Stimulated activated CD4-positive, alpha-beta T cell treated with anti-CD3 and anti-CD28 coated beads, TNF-alpha, amount 100 ng/mL, for 48 hours (primary cell): ENCODE data around the gene MACF1.

Source experiments
- DNase-seq, 3 donors: peaks; one replicate each; pipeline ENCODE4 v3.0.0-alpha.2; 2020; ENCODE audit warnings: low read depth in 3 of 3

The MACF1 gene

DNA sequence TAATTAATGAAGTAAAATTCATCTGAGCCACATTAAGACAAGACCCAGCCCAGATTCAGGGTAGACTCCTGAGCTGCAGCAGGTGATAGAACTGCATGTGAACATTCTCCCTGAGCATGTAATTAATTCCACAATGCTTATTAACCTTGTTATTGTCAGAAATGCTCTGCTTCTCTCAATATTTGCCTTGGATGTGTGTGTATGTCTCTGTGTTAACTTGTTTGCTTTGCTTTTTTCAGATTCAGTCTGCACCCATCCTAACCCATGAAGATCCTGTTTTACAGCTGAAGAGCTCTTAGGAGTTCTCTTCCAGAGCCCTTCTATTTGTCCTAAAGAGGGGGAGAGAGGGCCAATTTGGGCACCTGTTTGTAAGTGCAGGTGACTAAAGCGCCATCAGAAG lies 143.8 kb downstream of the MACF1 start:
- DNase-seq = no peak

- no peak for DNase-seq
Observed at GRCh38 chr1:39352881-39353280, 148.4 kb downstream of the MACF1 start.

GRCh38 chr1:39354572-39354971 lies 150.1 kb downstream of the MACF1 start:
- DNase-seq = no peak

DNA sequence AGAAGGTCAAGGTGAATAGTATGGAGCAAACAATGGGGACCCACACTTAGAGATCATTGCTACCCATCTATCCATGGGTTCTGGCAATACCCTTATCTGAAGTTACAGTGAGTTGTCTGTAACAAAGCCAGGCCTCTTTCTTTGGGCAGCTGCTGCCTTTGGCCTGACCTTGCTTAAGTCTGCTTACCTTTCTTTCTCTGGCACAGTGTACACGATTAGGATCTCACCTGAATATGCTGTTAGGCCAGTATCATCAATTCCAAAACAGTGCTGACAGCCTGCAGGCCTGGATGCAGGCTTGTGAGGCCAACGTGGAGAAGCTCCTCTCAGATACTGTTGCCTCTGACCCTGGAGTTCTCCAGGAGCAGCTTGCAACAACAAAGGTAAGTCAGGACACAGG lies 154.0 kb downstream of the MACF1 start:
- no peak for DNase-seq

GRCh38 chr1:39359028-39359570 lies 154.6 kb downstream of the MACF1 start:
- no peak for DNase-seq

- no peak for DNase-seq
Observed at GRCh38 chr1:39360731-39361130, 156.2 kb downstream of the MACF1 start.

- DNase-seq = no peak
Observed at GRCh38 chr1:39361446-39361845, 157.0 kb downstream of the MACF1 start.

DNA sequence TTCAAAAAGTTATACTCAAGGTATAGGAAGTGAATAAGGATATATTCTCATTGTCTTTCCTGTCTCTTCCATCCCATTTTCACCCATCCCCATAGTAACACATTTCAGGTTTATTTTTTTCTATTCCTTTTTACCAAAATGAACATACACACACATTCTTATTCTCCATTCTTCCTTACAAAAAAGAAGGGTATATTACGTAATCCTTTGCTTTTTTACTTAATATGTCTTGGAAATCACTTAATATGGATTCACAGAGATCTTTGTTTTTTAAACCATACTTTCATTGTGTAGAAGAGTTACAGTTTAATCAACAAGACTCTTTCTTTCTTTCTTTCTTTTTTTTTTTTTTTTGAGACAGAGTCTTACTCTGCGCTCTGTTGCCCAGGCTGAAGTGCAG lies 158.8 kb downstream of the MACF1 start:
- DNase-seq = no peak

- no peak for DNase-seq
Observed at GRCh38 chr1:39368045-39368444, 163.6 kb downstream of the MACF1 start.

GRCh38 chr1:39369565-39369964 lies 165.1 kb downstream of the MACF1 start:
- DNase-seq = no peak

DNA sequence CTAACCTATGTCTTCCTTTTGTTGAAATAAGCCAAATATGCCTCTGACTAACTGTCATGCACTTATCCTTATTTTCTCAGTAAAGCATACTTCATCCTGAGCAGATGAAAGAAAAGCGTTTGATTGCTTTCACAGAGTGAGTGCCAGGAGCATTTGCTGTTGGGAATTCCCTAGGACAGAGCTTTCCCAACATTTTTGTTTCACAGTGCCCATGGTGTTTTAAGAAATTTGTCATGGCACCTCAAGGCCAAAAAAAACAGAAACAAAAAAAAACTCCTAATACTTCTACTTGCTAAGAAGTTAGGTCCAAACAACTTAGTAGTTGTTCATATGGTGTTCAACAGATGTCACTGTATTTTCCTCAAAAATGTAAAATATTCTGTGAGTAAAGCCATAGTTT lies 166.1 kb downstream of the MACF1 start:
- no peak for DNase-seq

DNA sequence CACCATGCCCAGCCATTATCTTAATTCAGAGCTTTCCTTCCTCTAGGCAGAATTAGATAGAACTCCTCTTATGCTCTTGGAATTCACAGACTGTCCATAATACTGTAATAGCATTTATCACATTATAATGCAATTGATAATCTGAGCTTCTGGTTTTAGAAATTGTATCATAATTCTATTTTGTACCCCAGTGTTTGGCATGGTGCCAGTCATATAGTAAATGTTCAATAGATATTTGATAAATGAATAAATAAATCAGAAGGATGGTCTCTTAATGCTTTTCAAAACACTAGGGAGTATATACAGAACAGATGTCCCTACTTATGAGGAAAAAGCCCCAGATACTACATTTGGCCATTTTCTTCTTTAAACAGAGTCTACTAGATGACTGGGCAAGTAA lies 167.6 kb downstream of the MACF1 start:
- no peak for DNase-seq

DNA sequence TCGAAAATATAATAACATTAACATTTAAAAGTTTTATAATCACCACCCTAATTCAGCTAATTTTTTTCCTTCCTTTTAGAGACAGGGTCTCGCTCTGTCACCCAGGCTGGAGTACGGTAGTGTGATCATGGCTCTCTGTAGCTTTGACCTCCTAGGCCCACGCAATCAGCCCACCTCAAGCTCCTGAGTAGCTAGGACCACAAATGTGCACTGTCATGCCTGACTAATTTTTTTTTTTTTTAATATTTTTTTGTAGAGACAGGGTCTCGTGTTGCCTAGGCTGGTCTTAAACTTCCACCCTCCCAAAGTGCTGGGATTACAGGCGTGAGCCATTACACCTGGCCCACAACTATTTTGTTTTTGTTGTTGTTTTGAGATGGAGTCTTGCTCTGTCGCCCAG lies 172.2 kb downstream of the MACF1 start:
- no peak for DNase-seq

DNA sequence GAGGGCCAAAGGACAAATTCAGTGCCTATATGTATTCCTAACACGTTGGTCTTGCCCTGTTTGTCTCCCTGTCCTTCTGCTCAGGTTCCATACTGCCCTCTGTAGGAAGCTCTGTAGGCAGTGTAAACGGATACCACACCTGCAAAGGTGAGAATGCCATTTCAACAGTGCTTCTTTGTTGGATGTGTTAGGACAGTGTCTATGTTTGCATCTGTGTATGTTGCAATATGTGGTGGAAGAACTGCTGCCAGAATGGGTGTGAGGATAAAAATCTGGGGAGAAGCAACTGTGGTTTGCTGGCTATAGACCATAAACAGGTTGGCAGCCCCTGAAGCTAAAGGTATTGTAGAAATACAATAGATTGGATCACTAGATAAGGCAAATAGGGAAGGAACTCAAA lies 173.9 kb downstream of the MACF1 start:
- DNase-seq = no peak

GRCh38 chr1:39379187-39379586 lies 174.7 kb downstream of the MACF1 start:
- DNase-seq = no peak

GRCh38 chr1:39380036-39380435 lies 175.5 kb downstream of the MACF1 start:
- DNase-seq = no peak

- no peak for DNase-seq
Observed at GRCh38 chr1:39381839-39382238, 177.3 kb downstream of the MACF1 start.

GRCh38 chr1:39384305-39384704 lies 179.8 kb downstream of the MACF1 start:
- DNase-seq = no peak

GRCh38 chr1:39385067-39385988 lies 180.8 kb downstream of the MACF1 start:
- DNase-seq = no peak

- no peak for DNase-seq
Observed at GRCh38 chr1:39386997-39387396, 182.5 kb downstream of the MACF1 start.

- no peak for DNase-seq
Observed at GRCh38 chr1:39387452-39387851, 183.0 kb downstream of the MACF1 start.

GRCh38 chr1:39391691-39392679 lies 187.5 kb downstream of the MACF1 start:
- DNase-seq = no peak
